Spleen (tissue), 11 donors: ENCODE results near the gene OXT. TPM values are rescaled to one million over a fixed set of nuclear protein-coding genes. Genes with fewer than 3 reads are reported as not detected.

Experiments
- DNase-seq: peaks from one replicate; pipeline ENCODE4 v3.0.0-alpha.2; 2020
- H3K27ac ChIP-seq, 8 donors: fragments of 200-600 bp; sonication (generic) in 7 of 8; 1 replicate in 4 of 8; 2 replicates in 4 of 8; pipeline versions ENCODE4 v1.5.0 to v1.8.0; 2016 to 2021; ENCODE audit warnings: inconsistent platforms in 4 of 8, mild to moderate bottlenecking in 4 of 8, moderate library complexity in 1 of 8
- H3K27me3 ChIP-seq, 7 donors: fragments of 200-600 bp; sonication (generic) in 6 of 7; replicated peaks in 1 of 7; 1 replicate in 4 of 7; 2 replicates in 3 of 7; pipeline versions ENCODE4 v1.5.0 to v1.8.0; 2016 to 2021; ENCODE audit warnings: inconsistent platforms in 3 of 7, mild to moderate bottlenecking in 1 of 7
- H3K36me3 ChIP-seq, 6 donors: fragments of 200-600 bp; sonication (generic) in 5 of 6; 1 replicate in 4 of 6; 2 replicates in 2 of 6; pipeline versions ENCODE4 v1.5.0 to v1.8.0; 2016 to 2021; ENCODE audit warnings: inconsistent platforms in 2 of 6
- H3K4me1 ChIP-seq, 6 donors: fragments of 200-600 bp; sonication (generic) in 5 of 6; 1 replicate in 3 of 6; 2 replicates in 3 of 6; pipeline versions ENCODE4 v1.5.0 to v1.8.0; 2016 to 2021; ENCODE audit warnings: inconsistent platforms in 3 of 6
- H3K4me3 ChIP-seq, 8 donors: fragments of 200-600 bp; sonication (generic) in 7 of 8; 1 replicate in 4 of 8; 2 replicates in 4 of 8; pipeline versions ENCODE4 v1.5.0 to v1.8.0; 2016 to 2021; ENCODE audit warnings: inconsistent platforms in 4 of 8, mild to moderate bottlenecking in 4 of 8, moderate library complexity in 2 of 8
- H3K9me3 ChIP-seq, 8 donors: fragments of 200-600 bp; sonication (generic) in 7 of 8; 1 replicate in 4 of 8; 2 replicates in 4 of 8; pipeline versions ENCODE4 v1.5.0 to v1.8.0; 2016 to 2021; ENCODE audit warnings: inconsistent platforms in 4 of 8
- POLR2A ChIP-seq, 3 donors: fragments of 450-650 bp; IDR thresholded peaks; one replicate each; pipeline ENCODE4 v1.5.1; 2017; ENCODE audit warnings: antibody characterized with exemption in 3 of 3, mild to moderate bottlenecking in 1 of 3
- POLR2AphosphoS5 ChIP-seq, 3 donors: sonication (generic); formaldehyde crosslinking; IDR thresholded peaks; one replicate each; pipeline ENCODE4 v1.5.1; 2017; ENCODE audit warnings: antibody characterized with exemption in 3 of 3
- WGBS, 5 donors: extraction: QIAGEN DNeasy Blood & Tissue Kit in 3 of 5; methylation state at CpG; one replicate each; pipeline versions ENCODE4 v1.1.5 to v1.1.7; 2013 to 2018; 5-methylcytosine and 5-hydroxymethylcytosine counted together
- intact Hi-C: fragments of 100-400 bp; cut with DNase I; formaldehyde crosslinking; loops from one replicate; pipeline ENCODE4 v1.15.0; 2023; ENCODE audit warnings: low total_unique reads
- polyA plus RNA-seq, 3 donors: library from polyadenylated mRNA; stranded (reverse); fragments of 200-250 nt; gene quantifications; one replicate each; pipeline ENCODE4 v1.2.1, GENCODE V29; 2013
- total RNA-seq, 7 donors: library from RNA; depleted of rRNA in 3 of 7; stranded (reverse); fragments of >200 nt in 3 of 7; fragmentation: NEBNext Ultra II Directional in 4 of 7; extraction: Animal tissue kit (Norgen Biotek cat#: 25700) in 4 of 7; gene quantifications; one replicate each; pipeline versions ENCODE4 v1.1.0 to v1.2.1, GENCODE V29; 2016 to 2021
- TF ChIP-seq, protein P1 (sequence below), 11 experiments: fragments of 200-600 bp in 7 of 11; fragments of 450-650 bp in 4 of 11; sonication (generic) in 4 of 11; IDR thresholded peaks in 8 of 11; conservative IDR thresholded peaks in 3 of 11; 1 replicate in 7 of 11; 2 replicates in 4 of 11; pipeline versions ENCODE4 v1.4.0 to v1.8.0; 2016 to 2021; ENCODE audit warnings: antibody characterized with exemption in 11 of 11, inconsistent platforms in 4 of 11, mild to moderate bottlenecking in 1 of 11
- donor health status: healthy with polysubstance abuse.
- donor health status: DM: no; HTN: no; CAD: no; lungs with moderate emphysema.
- donor health status: DM: no; HTN: no; CAD: no.
- donor health status: Bipolar disorder and iron deficiency.
- donor health status: healthy.
- donor health status: DM: no; HTN: no; CAD: no.
- donor health status: DM: yes; HTN: yes; CAD: no.

Gene OXT
- total and polyA plus RNA-seq, 10 donors: 0.68 to 1.00 TPM; not detected in 8

DNA sequence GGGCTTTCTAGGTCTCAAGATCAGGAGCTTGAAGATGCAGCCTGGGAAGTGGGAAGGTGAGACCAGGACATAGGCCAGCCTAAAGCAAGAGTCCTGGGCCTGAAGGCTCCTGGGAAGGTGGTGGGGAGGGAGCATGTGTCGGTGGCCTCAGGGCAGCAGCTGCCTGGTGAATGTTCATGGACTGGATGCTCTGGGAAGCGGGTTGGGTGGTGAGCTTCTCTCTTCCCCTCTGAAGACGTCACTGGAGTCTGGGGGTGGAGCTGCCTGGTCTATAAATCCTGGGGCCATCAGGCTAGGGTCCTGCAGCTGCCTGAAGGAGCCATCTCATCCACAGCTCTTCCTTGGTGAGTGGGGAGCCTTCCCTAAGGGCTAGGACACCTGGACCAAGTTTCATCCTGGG lies 28.1 kb upstream of the OXT start, which contains the start of gene GNRH2:
GNRH2 (plus strand) TSS at position 301 of the 400 bp plus-strand sequence. CDS start 793 bp downstream, outside the sequence.
- H3K27me3 ChIP-seq: no peaks in the 10 kb centered on the region
- H3K9me3 ChIP-seq: no peaks in the 10 kb centered on the region
- peak within 1 kb of the TSS in 4 of 8 donors; percentile 16 to 97 (median 46) for H3K27ac ChIP-seq
- 76 to 89% (median 83%) methylated on average over 2 to 3 of the region's 3 CpGs for WGBS, 5 donors
- H3K4me1 ChIP-seq: peaks cover 7 to 33% (median 25%) of the 10 kb centered on the region in 6 donors
- H3K36me3 ChIP-seq: peaks cover 0 to 43% (median 27%) of the 10 kb centered on the region in 6 donors
- TF ChIP-seq, protein P1, sequence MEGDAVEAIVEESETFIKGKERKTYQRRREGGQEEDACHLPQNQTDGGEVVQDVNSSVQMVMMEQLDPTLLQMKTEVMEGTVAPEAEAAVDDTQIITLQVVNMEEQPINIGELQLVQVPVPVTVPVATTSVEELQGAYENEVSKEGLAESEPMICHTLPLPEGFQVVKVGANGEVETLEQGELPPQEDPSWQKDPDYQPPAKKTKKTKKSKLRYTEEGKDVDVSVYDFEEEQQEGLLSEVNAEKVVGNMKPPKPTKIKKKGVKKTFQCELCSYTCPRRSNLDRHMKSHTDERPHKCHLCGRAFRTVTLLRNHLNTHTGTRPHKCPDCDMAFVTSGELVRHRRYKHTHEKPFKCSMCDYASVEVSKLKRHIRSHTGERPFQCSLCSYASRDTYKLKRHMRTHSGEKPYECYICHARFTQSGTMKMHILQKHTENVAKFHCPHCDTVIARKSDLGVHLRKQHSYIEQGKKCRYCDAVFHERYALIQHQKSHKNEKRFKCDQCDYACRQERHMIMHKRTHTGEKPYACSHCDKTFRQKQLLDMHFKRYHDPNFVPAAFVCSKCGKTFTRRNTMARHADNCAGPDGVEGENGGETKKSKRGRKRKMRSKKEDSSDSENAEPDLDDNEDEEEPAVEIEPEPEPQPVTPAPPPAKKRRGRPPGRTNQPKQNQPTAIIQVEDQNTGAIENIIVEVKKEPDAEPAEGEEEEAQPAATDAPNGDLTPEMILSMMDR (IDR thresholded peaks at IDR 0.05 in 8 of 11, conservative IDR thresholded peaks at IDR 0.05 in 3 of 11): no peak
- no peak for TF ChIP-seq POLR2AphosphoS5 (IDR thresholded peaks at IDR 0.05)
- TF ChIP-seq POLR2A (IDR thresholded peaks at IDR 0.05): no peak
- DNase-seq: no peak
- no peak within 1 kb of the TSS for H3K4me3 ChIP-seq
- intact Hi-C loops: no loop called here

DNA sequence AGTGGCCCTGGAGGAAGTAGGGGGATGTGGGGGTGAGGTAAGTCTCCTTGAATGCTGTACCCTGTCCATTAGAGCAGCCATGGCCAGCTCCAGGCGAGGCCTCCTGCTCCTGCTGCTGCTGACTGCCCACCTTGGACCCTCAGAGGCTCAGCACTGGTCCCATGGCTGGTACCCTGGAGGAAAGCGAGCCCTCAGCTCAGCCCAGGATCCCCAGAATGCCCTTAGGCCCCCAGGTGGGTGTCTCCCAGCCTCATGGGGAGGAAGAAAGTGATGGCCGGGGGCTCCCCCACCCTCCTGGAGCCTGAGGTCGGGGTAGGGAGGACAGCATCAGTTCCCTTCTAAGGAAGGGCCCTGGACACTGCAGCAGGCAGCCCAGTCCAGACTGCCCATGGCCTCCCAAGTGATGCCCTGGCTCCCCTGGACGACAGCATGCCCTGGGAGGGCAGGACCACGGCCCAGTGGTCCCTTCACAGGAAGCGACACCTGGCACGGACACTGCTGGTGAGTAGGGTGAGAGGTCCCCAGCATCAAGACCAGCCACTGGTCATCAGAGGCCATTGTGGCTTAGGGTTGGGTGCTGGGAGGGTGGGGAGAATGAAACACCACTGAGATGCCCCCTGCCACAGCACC lies 27.0 kb upstream of the OXT start:
- 89 to 100% (median 92%) methylated on average over 2 to 8 of the region's 8 CpGs for WGBS, 5 donors
- no peaks in the 10 kb centered on the region for H3K27me3 ChIP-seq
- no peaks in the 10 kb centered on the region for H3K9me3 ChIP-seq
- intact Hi-C loops: no loop called here
- TF ChIP-seq, protein P1 (IDR thresholded peaks at IDR 0.05 in 8 of 11, conservative IDR thresholded peaks at IDR 0.05 in 3 of 11): no peak
- TF ChIP-seq POLR2AphosphoS5 (IDR thresholded peaks at IDR 0.05): peak in 2 of 3 donors; percentile 15 to 48
- H3K36me3 ChIP-seq: peaks cover 0 to 43% (median 25%) of the 10 kb centered on the region in 6 donors
- H3K4me3 ChIP-seq: peak overlapping the region in 1 of 8 donors; percentile 99
- H3K27ac ChIP-seq: peak overlapping the region in 3 of 8 donors; percentile 85 to 97 (median 95)
- peak; percentile 78 for DNase-seq
- H3K4me1 ChIP-seq: peaks cover 7 to 33% (median 25%) of the 10 kb centered on the region in 6 donors

DNA sequence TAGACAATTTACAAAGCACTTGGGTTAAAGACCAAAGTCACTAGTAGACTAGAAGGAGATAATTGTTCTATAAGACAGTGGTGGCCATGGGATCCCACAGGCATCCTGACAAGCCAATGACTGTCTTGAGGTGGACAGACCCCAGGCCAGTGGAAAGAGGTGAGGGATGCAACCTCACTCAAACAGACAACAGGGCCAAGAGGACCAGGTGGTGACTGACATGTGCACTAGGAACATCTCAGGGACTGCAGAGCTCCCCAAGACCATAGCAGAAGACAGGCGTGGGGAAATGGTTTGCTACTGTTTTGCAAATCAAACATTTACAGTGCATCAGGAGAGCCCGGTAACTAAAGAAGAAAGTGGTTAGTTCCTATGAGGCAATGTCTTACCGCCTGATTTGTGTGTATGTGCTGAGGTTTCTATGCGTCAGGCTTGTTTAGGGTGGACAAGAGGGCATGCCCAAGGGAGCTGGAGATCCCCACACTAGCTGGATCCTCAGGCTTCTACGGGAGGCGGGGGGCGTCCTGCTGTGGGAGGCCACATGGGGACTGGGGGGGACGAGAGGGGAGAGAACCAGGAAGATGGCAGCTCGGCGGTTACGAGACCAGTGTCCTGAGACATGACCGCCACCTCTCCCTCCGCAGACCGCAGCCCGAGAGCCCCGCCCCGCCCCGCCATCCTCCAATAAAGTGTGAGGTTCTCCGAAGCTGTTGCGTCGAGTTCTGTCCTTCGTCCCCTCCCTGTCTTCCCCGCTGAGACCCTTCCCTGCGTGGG lies 26.2 kb upstream of the OXT start:
- Histone ChIP-seq H3K27ac (peak overlapping the region; percentile 77 to 97 (median 91)), H3K4me3 (peak overlapping the region; percentile 88 to 100 (median 99)), H3K27me3 (no peaks in the 10 kb centered on the region), H3K36me3 (peaks cover 0 to 43% (median 21%) of the 10 kb centered on the region in 6 donors), H3K9me3 (no peaks in the 10 kb centered on the region), H3K4me1 (peaks cover 7 to 33% (median 25%) of the 10 kb centered on the region in 6 donors)
- TF ChIP-seq POLR2AphosphoS5 (IDR thresholded peaks at IDR 0.05) (no peak), POLR2A (IDR thresholded peaks at IDR 0.05) (peak in 1 of 3 donors; percentile 1)
- WGBS, 5 donors: 2 to 5% (median 4%) methylated on average over 11 to 24 of the region's 24 CpGs
- no peak for DNase-seq
- intact Hi-C loops: no loop called here

DNA sequence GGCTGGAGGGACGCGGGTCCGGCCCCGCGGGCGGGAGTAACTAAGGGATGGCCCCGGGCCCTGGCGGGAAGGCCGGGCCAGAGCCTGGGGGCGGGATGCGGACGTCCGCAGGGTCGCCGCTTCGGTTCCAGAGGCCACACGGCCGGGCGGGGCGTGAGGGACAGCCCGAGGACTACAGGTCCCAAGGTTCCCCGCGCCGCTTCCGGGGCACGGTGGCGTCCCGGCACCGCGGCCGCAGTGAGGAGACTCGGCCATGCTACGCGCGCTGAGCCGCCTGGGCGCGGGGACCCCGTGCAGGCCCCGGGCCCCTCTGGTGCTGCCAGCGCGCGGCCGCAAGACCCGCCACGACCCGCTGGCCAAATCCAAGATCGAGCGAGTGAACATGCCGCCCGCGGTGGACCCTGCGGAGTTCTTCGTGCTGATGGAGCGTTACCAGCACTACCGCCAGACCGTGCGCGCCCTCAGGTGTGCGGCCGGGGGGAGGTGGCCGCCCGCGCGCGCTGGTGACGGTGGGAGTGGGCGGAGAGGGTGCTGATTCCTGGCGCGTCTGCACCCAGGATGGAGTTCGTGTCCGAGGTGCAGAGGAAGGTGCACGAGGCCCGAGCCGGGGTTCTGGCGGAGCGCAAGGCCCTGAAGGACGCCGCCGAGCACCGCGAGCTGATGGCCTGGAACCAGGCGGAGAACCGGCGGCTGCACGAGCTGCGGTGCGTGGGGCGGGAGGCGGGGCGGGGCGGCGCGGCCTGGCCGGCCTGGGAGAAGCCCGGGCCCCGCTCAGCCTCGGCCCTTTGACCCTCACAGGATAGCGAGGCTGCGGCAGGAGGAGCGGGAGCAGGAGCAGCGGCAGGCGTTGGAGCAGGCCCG lies 25.4 kb upstream of the OXT start, which contains the start of gene MRPS26:
MRPS26 (plus strand) TSS at position 237 of the 861 bp plus-strand sequence; CDS start at position 254, 17 bp downstream.
- H3K4me3 ChIP-seq: peak within 1 kb of the TSS; percentile 88 to 100 (median 99)
- DNase-seq: peak; percentile 98
- TF ChIP-seq POLR2AphosphoS5 (IDR thresholded peaks at IDR 0.05) (peak; percentile 85 to 92 (median 90)), POLR2A (IDR thresholded peaks at IDR 0.05) (peak in 1 of 3 donors; percentile 36)
- TF ChIP-seq, protein P1 (IDR thresholded peaks at IDR 0.05 in 8 of 11, conservative IDR thresholded peaks at IDR 0.05 in 3 of 11): peak in 1 of 11 experiments; percentile 6
- intact Hi-C loops: no loop called here
- no peaks in the 10 kb centered on the region for H3K27me3 ChIP-seq
- H3K9me3 ChIP-seq: no peaks in the 10 kb centered on the region
- 0 to 1% (median 0%) methylated on average over 32 to 104 of the region's 104 CpGs for WGBS, 5 donors
- peak within 1 kb of the TSS; percentile 77 to 97 (median 91) for H3K27ac ChIP-seq
- H3K4me1 ChIP-seq: peaks cover 7 to 33% (median 25%) of the 10 kb centered on the region in 6 donors
- peaks cover 0 to 38% (median 19%) of the 10 kb centered on the region in 6 donors for H3K36me3 ChIP-seq
